ENCODE measurements around the gene SLC25A4. TPM values are rescaled to one million over a fixed set of nuclear protein-coding genes. Genes with fewer than 3 reads are reported as not detected.
"Not testable (repeated sequence)": the region's sequence is repeated elsewhere in the genome, so short reads cannot be mapped to it uniquely, and the experiment has no call there.

SLC25A4 gene
- total and polyA plus RNA-seq, 12 donors: 14.0 to 42.1 (median 28.9) TPM

GRCh38 chr4:185192059-185192458 lies 49.0 kb downstream of the SLC25A4 start:
- Histone ChIP-seq H3K4me1 (replicated peaks in 1 of 2) (no peaks in the 10 kb centered on the region), H3K4me3 (no peak overlapping the region), H3K27me3 (no peaks in the 10 kb centered on the region), H3K27ac (no peak overlapping the region), H3K36me3 (replicated peaks in 1 of 2) (peaks cover 0 to 9% of the 10 kb centered on the region in 2 donors), H3K9me3 (replicated peaks in 1 of 3) (no peaks in the 10 kb centered on the region)
- intact Hi-C loops (cut with DNase I): no loop called here
- no peak for DNase-seq
- 78 to 85% (median 82%) methylated on average over 1 of the region's 1 CpG for WGBS, 4 donors
- TF ChIP-seq CTCF (IDR thresholded peaks at IDR 0.05) (no peak), POLR2A (IDR thresholded peaks at IDR 0.05) (no peak)

GRCh38 chr4:185194924-185195888 lies 52.1 kb downstream of the SLC25A4 start:
- WGBS, 4 donors: 74 to 81% (median 77%) methylated on average over 9 of the region's 9 CpGs
- intact Hi-C loops (cut with DNase I): no loop called here

GRCh38 chr4:185196437-185196836 lies 53.4 kb downstream of the SLC25A4 start:
- Histone ChIP-seq H3K27ac (no peak overlapping the region), H3K36me3 (replicated peaks in 1 of 2) (no peaks in the 10 kb centered on the region), H3K4me1 (replicated peaks in 1 of 2) (no peaks in the 10 kb centered on the region), H3K9me3 (replicated peaks in 1 of 3) (no peaks in the 10 kb centered on the region), H3K4me3 (no peak overlapping the region), H3K27me3 (no peaks in the 10 kb centered on the region)
- TF ChIP-seq POLR2A (IDR thresholded peaks at IDR 0.05) (no peak), CTCF (IDR thresholded peaks at IDR 0.05) (no peak)
- intact Hi-C loops (cut with DNase I): no loop called here
- WGBS, 4 donors: 90 to 98% (median 94%) methylated on average over 2 of the region's 2 CpGs
- no peak for DNase-seq

More at GRCh38 chr4:185194924-185195888, 52.1 kb downstream of the SLC25A4 start:
- Histone ChIP-seq H3K27me3 (no peaks in the 10 kb centered on the region), H3K4me3 (no peak overlapping the region), H3K9me3 (replicated peaks in 1 of 3) (no peaks in the 10 kb centered on the region), H3K27ac (no peak overlapping the region), H3K36me3 (replicated peaks in 1 of 2) (peaks cover 0 to 7% of the 10 kb centered on the region in 2 donors), H3K4me1 (replicated peaks in 1 of 2) (no peaks in the 10 kb centered on the region)
- TF ChIP-seq CTCF (IDR thresholded peaks at IDR 0.05): no peak
- TF ChIP-seq POLR2A (IDR thresholded peaks at IDR 0.05): no peak
- no peak for DNase-seq

GRCh38 chr4:185198189-185198588 lies 55.1 kb downstream of the SLC25A4 start:
- WGBS, 4 donors: 95 to 100% (median 96%) methylated on average over 4 of the region's 4 CpGs
- H3K36me3 ChIP-seq (replicated peaks in 1 of 2); H3K27ac ChIP-seq; H3K27me3 ChIP-seq; DNase-seq; H3K4me3 ChIP-seq; intact Hi-C loops (cut with DNase I); H3K9me3 ChIP-seq (replicated peaks in 1 of 3); H3K4me1 ChIP-seq (replicated peaks in 1 of 2): not testable (repeated sequence)

Other genes starting within 250 kb of the SLC25A4 start
- not detected for gene HELT, start 124.8 kb upstream of the SLC25A4 start, total RNA-seq
- not detected for gene HELT, start 124.8 kb upstream of the SLC25A4 start, polyA plus RNA-seq
- 10 to 100 TPM; 13.6 to 32.8 (median 26.7) TPM for gene CFAP97, start 60.7 kb downstream of the SLC25A4 start, total RNA-seq
- 10 to 100 TPM in 1 of 3 donors, 1 to 10 TPM in 2; 3.9 to 33.3 (median 5.6) TPM for gene CFAP97, start 60.7 kb downstream of the SLC25A4 start, polyA plus RNA-seq
- gene SNX25, start 66.3 kb downstream of the SLC25A4 start, total RNA-seq: 10 to 100 TPM in 8 of 9 donors, 1 to 10 TPM in 1; 9.9 to 29.3 (median 16.7) TPM
- gene SNX25, start 66.3 kb downstream of the SLC25A4 start, polyA plus RNA-seq: 10 to 100 TPM in 1 of 3 donors, 1 to 10 TPM in 2; 4.7 to 11.0 (median 5.9) TPM